ENCODE measurements around the gene DNAJC17.

DNAJC17 gene

DNA sequence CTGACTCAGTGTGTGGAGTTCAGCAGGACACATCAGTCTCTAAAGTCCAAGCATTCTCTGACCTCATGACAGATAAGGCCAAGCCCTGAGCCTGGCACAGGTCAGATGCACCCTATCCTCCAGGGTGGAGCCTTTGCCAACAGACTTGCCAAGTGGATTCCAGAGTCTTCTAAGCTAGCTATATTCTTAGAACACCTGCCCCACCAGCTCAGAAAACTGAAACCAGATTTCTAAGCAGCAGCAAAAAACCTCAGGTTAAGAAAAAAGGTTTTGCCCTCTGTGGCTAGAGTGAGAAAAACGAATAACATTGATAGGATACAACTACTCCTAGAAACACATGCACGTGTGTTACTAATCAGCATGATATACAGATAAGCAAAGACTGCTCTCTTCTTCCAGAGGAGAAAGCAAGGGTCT lies 63.8 kb downstream of the DNAJC17 start:
- DNase-seq (ENCODE audit: low read depth in 2 of 2, low spot score in 1 of 2), result no peak

- DNase-seq (ENCODE audit: low read depth in 2 of 2, low spot score in 1 of 2), result no peak
These were observed 67.4 kb downstream of the DNAJC17 start for GRCh38 chr15:40739854-40740253.

- DNase-seq (ENCODE audit: low read depth in 2 of 2, low spot score in 1 of 2), result no peak
These were observed 68.2 kb downstream of the DNAJC17 start for GRCh38 chr15:40739047-40739446.

GRCh38 chr15:40737048-40737447 lies 70.2 kb downstream of the DNAJC17 start:
- no peak for DNase-seq (ENCODE audit: low read depth in 2 of 2, low spot score in 1 of 2)

- no peak for DNase-seq (ENCODE audit: low read depth in 2 of 2, low spot score in 1 of 2)
These were observed 70.7 kb downstream of the DNAJC17 start for GRCh38 chr15:40736575-40736974.

DNA sequence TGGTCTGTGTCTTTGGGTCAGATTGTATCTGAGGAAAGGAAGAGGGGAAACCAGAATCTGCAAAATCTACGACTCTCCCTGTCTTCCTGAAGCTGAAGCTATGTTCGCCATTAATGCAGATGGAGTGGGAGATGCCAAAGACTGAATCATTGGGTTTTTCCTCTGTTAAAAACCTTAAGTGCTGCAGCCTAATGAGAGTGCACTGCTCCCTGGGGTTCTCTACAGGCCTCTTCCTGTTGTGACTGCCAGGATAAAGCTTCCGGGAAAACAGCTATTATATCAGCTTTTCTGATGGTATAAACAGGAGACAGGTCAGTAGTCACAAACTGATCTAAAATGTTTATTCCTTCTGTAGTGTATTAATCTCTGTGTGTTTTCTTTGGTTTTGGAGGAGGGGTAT lies 76.2 kb downstream of the DNAJC17 start:
- DNase-seq (ENCODE audit: low read depth in 2 of 2, low spot score in 1 of 2), result no peak

DNA sequence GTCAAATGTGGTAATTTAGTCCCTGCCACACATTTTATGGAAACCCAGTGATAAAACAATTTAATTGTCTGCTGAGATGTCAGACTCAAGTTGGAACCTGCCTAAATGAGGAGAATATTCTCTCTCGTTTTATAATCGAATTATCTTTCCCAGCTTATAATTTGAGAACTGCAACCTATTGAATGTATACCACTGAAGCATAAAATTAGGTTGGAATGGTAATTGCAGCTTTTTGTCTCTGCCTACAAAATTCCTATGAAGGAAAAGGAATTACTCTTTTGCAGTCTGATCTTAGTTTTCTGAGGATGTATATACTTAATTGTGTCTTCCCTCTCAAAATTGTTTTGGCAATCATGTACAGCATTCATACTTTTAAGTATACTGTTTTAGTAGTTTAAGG lies 83.4 kb downstream of the DNAJC17 start:
- DNase-seq (ENCODE audit: low read depth in 2 of 2, low spot score in 1 of 2), result no peak

DNA sequence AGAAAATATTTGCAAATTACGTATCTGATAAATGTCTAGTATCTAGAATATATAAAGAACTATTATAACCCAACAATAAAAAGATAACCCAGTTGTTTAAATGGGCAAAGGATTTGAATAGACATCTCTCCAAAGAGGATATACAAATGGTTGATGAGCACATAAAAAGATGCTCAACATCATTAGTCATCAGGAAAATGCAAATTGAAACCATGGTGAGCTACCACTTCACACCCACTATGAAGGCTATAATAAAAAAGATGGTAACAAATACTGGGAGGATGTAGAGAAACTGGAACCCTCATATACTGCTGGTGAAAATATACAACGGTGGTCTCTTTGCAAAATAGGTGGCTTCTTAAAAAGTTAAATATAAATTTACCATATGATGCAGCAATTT lies 84.3 kb downstream of the DNAJC17 start:
- DNase-seq (ENCODE audit: low read depth in 2 of 2, low spot score in 1 of 2), result no peak

GRCh38 chr15:40722354-40722753 lies 84.9 kb downstream of the DNAJC17 start:
- DNase-seq (ENCODE audit: low read depth in 2 of 2, low spot score in 1 of 2), result no peak

DNA sequence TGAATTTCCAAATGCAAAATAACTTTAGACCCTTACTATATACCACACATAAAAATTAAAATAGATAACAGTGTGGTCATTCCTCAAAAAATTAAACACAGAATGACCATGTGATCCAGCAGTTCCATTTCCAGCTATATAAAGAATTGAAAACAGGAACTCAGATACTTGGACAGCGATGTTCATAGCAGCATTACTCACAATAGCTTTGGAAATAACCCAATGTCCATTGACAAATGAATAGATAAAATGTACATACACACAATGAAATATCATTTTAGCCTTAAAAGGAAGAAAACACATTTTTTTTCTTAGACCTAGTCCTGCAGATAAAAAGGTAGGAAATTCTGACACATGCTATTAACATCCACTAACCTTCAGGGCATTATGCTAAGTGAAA lies 85.6 kb downstream of the DNAJC17 start:
- DNase-seq (ENCODE audit: low read depth in 2 of 2, low spot score in 1 of 2), result no peak

GRCh38 chr15:40716165-40716564 lies 91.1 kb downstream of the DNAJC17 start:
- no peak for DNase-seq (ENCODE audit: low read depth in 2 of 2, low spot score in 1 of 2)

Data from stimulated activated CD8-positive, alpha-beta memory T cell treated with anti-CD3 and anti-CD28 coated beads, Interleukin-4, amount 100 ng/mL, for 1 hour (primary cell).